CD14-positive monocyte (primary cell): Measurements from ENCODE around the gene C19orf85. TPM values are rescaled to one million over a fixed set of nuclear protein-coding genes. Genes with fewer than 3 reads are reported as not detected.
A peak's percentile ranks its signal among the peaks of the same experiment; 100 is the strongest.

Experiments used
- DNase-seq, 3 donors: peaks; one replicate each; pipeline ENCODE4 v3.0.0-alpha.2; 2011 to 2022
- H2AFZ ChIP-seq: 2 replicates; pipeline ENCODE4 v1.6.0; 2012; ENCODE audit warnings: mild to moderate bottlenecking, low read depth, low read length, inconsistent platforms; ENCODE audit not compliant: insufficient read depth, poor library complexity, severe bottlenecking
- H3K27ac ChIP-seq, 2 donors: 1 replicate in 1 of 2; 2 replicates in 1 of 2; pipeline ENCODE4 v1.5.1; 2012 to 2013; ENCODE audit warnings: low read length in 2 of 2, control low read depth in 1 of 2, inconsistent platforms in 1 of 2, low read depth in 1 of 2, mild to moderate bottlenecking in 1 of 2
- H3K27me3 ChIP-seq, 2 donors: one replicate each; pipeline versions ENCODE4 v1.6.0 to v1.6.1; 2011 to 2013; ENCODE audit warnings: low read length in 2 of 2; ENCODE audit not compliant: control insufficient read depth in 2 of 2, insufficient read depth in 2 of 2
- H3K36me3 ChIP-seq, 2 donors: replicated peaks in 1 of 2; 1 replicate in 1 of 2; 2 replicates in 1 of 2; pipeline versions ENCODE4 v1.5.1 to v1.6.1; 2012 to 2013; ENCODE audit warnings: low read length in 2 of 2, control low read depth in 1 of 2, inconsistent platforms in 1 of 2, mild to moderate bottlenecking in 1 of 2; ENCODE audit not compliant: insufficient read depth in 2 of 2, control insufficient read depth in 1 of 2
- H3K4me1 ChIP-seq, 2 donors: 1 replicate in 1 of 2; 2 replicates in 1 of 2; pipeline versions ENCODE4 v1.5.1 to v1.6.1; 2012 to 2013; ENCODE audit warnings: low read length in 2 of 2, control low read depth in 1 of 2, inconsistent platforms in 1 of 2, mild to moderate bottlenecking in 1 of 2, moderate library complexity in 1 of 2; ENCODE audit not compliant: insufficient read depth in 2 of 2, control insufficient read depth in 1 of 2
- H3K4me2 ChIP-seq: replicated peaks from 2 replicates; pipeline ENCODE3; 2012; ENCODE audit warnings: low read length, moderate library complexity, mild to moderate bottlenecking; ENCODE audit not compliant: poor library complexity, severe bottlenecking; ENCODE audit errors: extremely low read depth
- H3K4me3 ChIP-seq, 3 experiments: fragments of 200-600 bp in 1 of 3; sonication (generic) in 1 of 3; replicated peaks in 1 of 3; 1 replicate in 2 of 3; 2 replicates in 1 of 3; pipeline ENCODE4 v1.5.1; 2011 to 2013; ENCODE audit warnings: low read length in 3 of 3, mild to moderate bottlenecking in 3 of 3, control low read depth in 2 of 3, low read depth in 2 of 3, inconsistent platforms in 1 of 3, moderate library complexity in 1 of 3
- H3K79me2 ChIP-seq: 2 replicates; pipeline ENCODE4 v1.6.0; 2012; ENCODE audit warnings: mild to moderate bottlenecking, control low read depth, inconsistent platforms, low read length, moderate library complexity; ENCODE audit not compliant: insufficient read depth
- H3K9ac ChIP-seq: 2 replicates; pipeline ENCODE4 v1.6.0; 2017; ENCODE audit warnings: low read length, mild to moderate bottlenecking; ENCODE audit not compliant: insufficient read depth, poor library complexity, severe bottlenecking
- H3K9me3 ChIP-seq, 2 donors: replicated peaks in 1 of 2; 1 replicate in 1 of 2; 2 replicates in 1 of 2; pipeline versions ENCODE4 v1.5.1 to v1.6.1; 2012 to 2013; ENCODE audit warnings: low read length in 2 of 2, control low read depth in 1 of 2; ENCODE audit not compliant: control insufficient read depth in 1 of 2, insufficient read depth in 1 of 2
- H4K20me1 ChIP-seq: 2 replicates; pipeline ENCODE4 v1.6.0; 2012; ENCODE audit warnings: mild to moderate bottlenecking, low read length, control low read depth, moderate library complexity; ENCODE audit not compliant: insufficient read depth
- H3K27ac Mint-ChIP-seq, 7 donors: one replicate each; pipeline ENCODE4 v1.8.0; 2020; ENCODE audit warnings: mild to moderate bottlenecking in 7 of 7, mixed read lengths in 7 of 7, moderate library complexity in 6 of 7, inconsistent platforms in 2 of 7
- H3K27me3 Mint-ChIP-seq, 3 donors: one replicate each; pipeline ENCODE4 v1.8.0; 2021 to 2022; ENCODE audit warnings: low read depth in 3 of 3, mild to moderate bottlenecking in 3 of 3, mixed read lengths in 3 of 3, moderate library complexity in 3 of 3, inconsistent platforms in 1 of 3
- H3K36me3 Mint-ChIP-seq, 2 donors: one replicate each; pipeline ENCODE4 v1.8.0; 2020; ENCODE audit warnings: mixed read lengths in 2 of 2, inconsistent platforms in 1 of 2, mild to moderate bottlenecking in 1 of 2
- H3K4me1 Mint-ChIP-seq: one replicate; pipeline ENCODE4 v1.8.0; 2020; ENCODE audit warnings: mild to moderate bottlenecking, mixed read lengths
- H3K4me3 Mint-ChIP-seq, 2 donors: one replicate each; pipeline ENCODE4 v1.8.0; 2020; ENCODE audit warnings: mild to moderate bottlenecking in 2 of 2, mixed read lengths in 2 of 2, moderate library complexity in 1 of 2
- H3K9me3 Mint-ChIP-seq, 7 donors: one replicate each; pipeline ENCODE4 v1.8.0; 2020 to 2022; ENCODE audit warnings: mixed read lengths in 7 of 7, mild to moderate bottlenecking in 6 of 7, moderate library complexity in 6 of 7, inconsistent platforms in 2 of 7
- WGBS: methylation state at CpG from one replicate; pipeline ENCODE4 v1.1.5; 2013; ENCODE audit warnings: missing lambda C conversion rate; ENCODE audit not compliant: insufficient coverage; 5-methylcytosine and 5-hydroxymethylcytosine counted together
- intact Hi-C, 2 donors: fragments of 100-400 bp; cut with micrococcal nuclease; formaldehyde crosslinking; loops; one replicate each; pipeline versions ENCODE4 v1.15.0 to v1.15.1; 2023
- polyA plus RNA-seq, 3 donors: library from polyadenylated mRNA; depleted of rRNA in 1 of 3; unstranded in 2 of 3; stranded (reverse) in 1 of 3; fragments of 300-500 nt in 2 of 3; fragments of >200 nt in 1 of 3; fragmentation: Illumina TruSeq in 2 of 3; gene quantifications; 1 replicate in 2 of 3; 2 replicates in 1 of 3; pipeline ENCODE4 v1.2.3, GENCODE V29; 2012 to 2021
- TF ChIP-seq, protein P1 (sequence below): fragments of 200-600 bp; IDR thresholded peaks from one replicate; pipeline ENCODE4 v1.8.0; 2022; ENCODE audit warnings: antibody characterized with exemption, mild to moderate bottlenecking

C19orf85 gene
- polyA plus RNA-seq, 3 donors: not detected

DNA sequence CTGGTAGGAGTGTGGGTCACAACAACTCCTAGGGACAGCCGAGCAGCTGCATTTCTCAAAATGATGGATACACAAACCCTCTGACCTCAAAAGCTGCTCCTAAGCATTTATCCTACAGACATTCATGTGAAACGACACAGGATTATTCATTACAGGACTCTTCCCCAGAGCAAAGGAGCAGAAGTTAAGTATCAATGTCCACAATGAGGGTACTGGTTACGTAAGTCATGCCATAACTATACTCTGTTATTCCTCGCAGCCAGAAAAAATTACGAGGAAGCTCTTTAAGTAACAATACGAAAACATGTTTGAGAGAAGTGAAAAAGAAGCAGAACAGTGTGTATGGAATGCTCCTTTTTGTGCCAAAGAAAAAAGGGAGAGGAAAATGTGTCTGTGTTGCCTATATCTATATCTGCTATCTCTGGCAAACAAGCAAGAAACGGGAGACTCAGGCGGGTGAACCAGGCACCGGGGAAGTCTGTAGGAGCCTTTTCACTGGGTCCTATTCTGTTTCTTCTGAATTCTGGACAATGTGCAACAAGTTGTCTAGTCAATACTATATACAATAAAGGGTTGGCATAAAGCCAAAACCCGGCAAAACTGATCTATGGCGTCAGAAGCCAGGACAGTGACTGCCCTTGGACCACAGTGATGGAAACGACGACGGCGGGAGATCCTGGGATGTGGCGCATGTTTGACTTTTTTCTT, 4.4 kb downstream of the C19orf85 start:
- peaks cover 18% of the 10 kb centered on the region for H3K4me1 Mint-ChIP-seq
- Histone ChIP-seq H3K4me3 (no peak overlapping the region), H3K4me2 (no peak overlapping the region), H3K79me2 (no peaks in the 10 kb centered on the region), H3K36me3 (peaks cover 0 to 5% of the 10 kb centered on the region in 2 donors), H3K27me3 (no peaks in the 10 kb centered on the region), H3K9me3 (no peaks in the 10 kb centered on the region), H3K27ac (no peak overlapping the region), H3K9ac (no peak overlapping the region), H4K20me1 (peaks cover 2% of the 10 kb centered on the region), H3K4me1 (peaks cover 15 to 24% of the 10 kb centered on the region in 2 donors), H2AFZ (no peak overlapping the region)
- intact Hi-C loops: loop anchor here (2.0 to 10.0 kb wide), 3 partner anchors 51 to 315 kb away; partner anchors contain the start of gene TNNT1 (in 1 of the 2)
- TF ChIP-seq, protein P1, sequence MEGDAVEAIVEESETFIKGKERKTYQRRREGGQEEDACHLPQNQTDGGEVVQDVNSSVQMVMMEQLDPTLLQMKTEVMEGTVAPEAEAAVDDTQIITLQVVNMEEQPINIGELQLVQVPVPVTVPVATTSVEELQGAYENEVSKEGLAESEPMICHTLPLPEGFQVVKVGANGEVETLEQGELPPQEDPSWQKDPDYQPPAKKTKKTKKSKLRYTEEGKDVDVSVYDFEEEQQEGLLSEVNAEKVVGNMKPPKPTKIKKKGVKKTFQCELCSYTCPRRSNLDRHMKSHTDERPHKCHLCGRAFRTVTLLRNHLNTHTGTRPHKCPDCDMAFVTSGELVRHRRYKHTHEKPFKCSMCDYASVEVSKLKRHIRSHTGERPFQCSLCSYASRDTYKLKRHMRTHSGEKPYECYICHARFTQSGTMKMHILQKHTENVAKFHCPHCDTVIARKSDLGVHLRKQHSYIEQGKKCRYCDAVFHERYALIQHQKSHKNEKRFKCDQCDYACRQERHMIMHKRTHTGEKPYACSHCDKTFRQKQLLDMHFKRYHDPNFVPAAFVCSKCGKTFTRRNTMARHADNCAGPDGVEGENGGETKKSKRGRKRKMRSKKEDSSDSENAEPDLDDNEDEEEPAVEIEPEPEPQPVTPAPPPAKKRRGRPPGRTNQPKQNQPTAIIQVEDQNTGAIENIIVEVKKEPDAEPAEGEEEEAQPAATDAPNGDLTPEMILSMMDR: no peak
- 72% methylated on average over 2 of the region's 16 CpGs for WGBS
- peak overlapping the region in 1 of 2 donors; percentile 87 for H3K4me3 Mint-ChIP-seq
- H3K27me3 Mint-ChIP-seq: peaks cover 0 to 3% (median 3%) of the 10 kb centered on the region in 3 donors
- DNase-seq: no peak
- H3K36me3 Mint-ChIP-seq: peaks cover 1 to 17% of the 10 kb centered on the region in 2 donors
- peak overlapping the region in 4 of 7 donors; percentile 23 to 80 (median 52) for H3K27ac Mint-ChIP-seq
- H3K9me3 Mint-ChIP-seq: peaks cover 0 to 3% (median 0%) of the 10 kb centered on the region in 7 donors

DNA sequence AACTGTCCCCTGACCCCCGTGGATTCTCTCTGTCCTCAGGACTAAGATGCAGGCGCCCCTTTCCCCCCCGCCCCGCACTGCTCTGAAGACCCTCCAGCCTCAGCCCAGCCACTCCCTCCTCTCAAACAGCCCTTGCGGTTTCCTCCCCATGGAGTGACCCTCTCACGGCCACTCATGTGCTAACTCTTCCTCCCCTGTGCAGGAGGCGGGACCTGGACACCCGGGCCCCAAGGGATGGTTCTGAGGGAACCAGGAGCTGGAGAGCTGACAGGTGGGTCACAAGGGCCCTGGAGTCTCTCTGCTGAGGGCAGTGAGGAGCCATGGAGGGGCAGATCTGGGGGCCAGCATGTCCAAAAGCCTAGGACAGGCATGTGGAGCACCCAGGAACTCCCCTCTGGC, 5.0 kb downstream of the C19orf85 start:
- H3K4me2 ChIP-seq: no peak overlapping the region
- no peak overlapping the region for H2AFZ ChIP-seq
- 76% methylated on average over 4 of the region's 8 CpGs for WGBS
- H3K9me3 ChIP-seq: no peaks in the 10 kb centered on the region
- Mint-ChIP-seq H3K4me1 (peaks cover 18% of the 10 kb centered on the region), H3K4me3 (no peak overlapping the region), H3K36me3 (peaks cover 4 to 17% of the 10 kb centered on the region in 2 donors), H3K9me3 (peaks cover 0 to 3% (median 0%) of the 10 kb centered on the region in 7 donors), H3K27ac (peak overlapping the region in 1 of 7 donors; percentile 31), H3K27me3 (peaks cover 0 to 3% (median 0%) of the 10 kb centered on the region in 3 donors)
- no peak overlapping the region for H3K27ac ChIP-seq
- H3K27me3 ChIP-seq: no peaks in the 10 kb centered on the region
- TF ChIP-seq, protein P1: no peak
- intact Hi-C loops: loop anchor here (10.0 kb wide), 2 partner anchors 165 to 315 kb away; partner anchors contain the start of gene TNNT1 (in 1 of the 2)
- no peak for DNase-seq
- H3K4me1 ChIP-seq: peaks cover 15 to 24% of the 10 kb centered on the region in 2 donors
- H3K79me2 ChIP-seq: no peaks in the 10 kb centered on the region
- no peak overlapping the region for H3K4me3 ChIP-seq
- peaks cover 3% of the 10 kb centered on the region for H4K20me1 ChIP-seq
- H3K36me3 ChIP-seq: peaks cover 0 to 5% of the 10 kb centered on the region in 2 donors
- no peak overlapping the region for H3K9ac ChIP-seq
